SH-SY5Y (cell line): ENCODE measurements around the gene PFDN1.

Experiments used
- GATA2 ChIP-seq: IDR thresholded peaks from 2 replicates; pipeline ENCODE4 v1.6.1; 2011; ENCODE audit warnings: mild to moderate bottlenecking, low read depth, low read length
- GATA3 ChIP-seq: IDR thresholded peaks from 2 replicates; pipeline ENCODE4 v1.6.1; 2011; ENCODE audit warnings: low read depth, mild to moderate bottlenecking, low read length, moderate library complexity

DNA sequence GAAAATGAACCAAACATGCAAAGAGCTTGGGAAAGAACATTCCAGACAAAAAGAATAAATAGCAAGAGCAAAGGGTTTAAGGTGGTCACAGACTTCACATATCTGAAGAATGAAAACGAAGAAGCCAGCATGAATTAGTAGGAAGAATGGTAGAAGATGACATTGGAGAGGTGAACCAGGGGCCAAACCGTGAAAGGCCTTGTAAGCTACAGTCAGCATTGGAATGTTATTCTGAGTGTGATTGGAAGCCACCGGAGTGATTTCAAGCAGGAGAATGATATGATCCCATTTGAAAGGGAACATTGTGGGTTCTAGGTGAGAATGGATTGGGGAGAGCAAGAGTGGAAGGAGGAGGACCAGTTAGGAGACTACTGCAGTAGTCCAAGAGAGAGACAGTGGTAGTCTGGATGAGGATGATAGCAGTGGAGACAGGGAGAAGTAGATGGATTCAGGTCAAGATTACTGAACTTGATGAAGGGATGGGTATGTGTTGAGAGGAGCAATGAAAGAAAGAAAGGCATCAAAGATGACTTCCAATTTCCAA, 6.9 kb upstream of the PFDN1 start:
- no peak for TF ChIP-seq GATA2
- TF ChIP-seq GATA3, result no peak
